Neural cell (in vitro differentiated cells): ENCODE measurements around the gene SLC47A1.

ENCODE experiments used
- MXI1 ChIP-seq: fragments of 450-650 bp; conservative IDR thresholded peaks from 2 replicates; pipeline ENCODE4 v1.6.1; 2014; ENCODE audit warnings: antibody characterized with exemption, mild to moderate bottlenecking; ENCODE audit not compliant: poor library complexity, severe bottlenecking
- TAF1 ChIP-seq: IDR thresholded peaks from 2 replicates; pipeline ENCODE4 v1.6.1; 2012; ENCODE audit warnings: low read depth
- TF ChIP-seq, protein P1 (sequence below): fragments of 450-650 bp; IDR thresholded peaks from 2 replicates; pipeline ENCODE4 v1.5.1; 2014; ENCODE audit warnings: antibody characterized with exemption, mild to moderate bottlenecking, moderate library complexity; ENCODE audit not compliant: poor library complexity, severe bottlenecking

DNA sequence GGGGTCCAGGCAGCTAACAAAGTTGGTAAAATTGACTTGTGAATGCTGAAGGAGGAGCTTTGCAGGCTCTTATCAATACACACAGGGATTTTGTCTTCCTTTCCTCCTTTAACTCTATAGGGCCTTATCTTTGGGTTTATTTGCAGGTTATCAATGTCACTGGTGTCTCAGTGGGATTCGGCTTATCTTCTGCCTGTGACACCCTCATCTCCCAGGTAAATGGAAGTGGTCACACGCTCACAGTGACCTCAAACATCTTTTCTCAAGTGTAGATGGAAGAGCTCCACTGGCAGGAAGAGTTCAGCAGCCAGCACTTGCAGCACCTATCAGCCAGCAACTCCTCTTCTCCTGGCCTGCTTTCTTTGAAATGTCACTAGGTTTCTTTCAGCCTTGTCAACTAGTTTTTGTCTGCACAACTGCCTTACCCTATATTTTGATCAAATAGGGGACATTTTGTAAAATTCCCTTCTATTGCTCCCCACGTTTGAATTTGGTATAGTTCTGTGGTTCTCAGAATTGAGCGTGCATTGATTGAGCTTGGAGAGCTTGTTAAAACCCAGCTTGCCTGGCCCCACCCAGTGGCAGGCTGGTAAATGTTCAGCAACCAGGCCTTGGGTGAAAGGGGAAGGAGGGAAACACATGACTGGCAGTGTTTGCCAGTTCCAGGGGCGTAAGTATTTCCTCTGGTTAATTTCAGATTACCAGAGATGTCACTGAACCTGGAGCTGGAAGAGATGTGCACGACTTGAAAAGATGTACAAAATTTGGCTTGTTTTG is 12.8 kb downstream of the SLC47A1 start:
- TF ChIP-seq TAF1, result no peak
- TF ChIP-seq, protein P1, sequence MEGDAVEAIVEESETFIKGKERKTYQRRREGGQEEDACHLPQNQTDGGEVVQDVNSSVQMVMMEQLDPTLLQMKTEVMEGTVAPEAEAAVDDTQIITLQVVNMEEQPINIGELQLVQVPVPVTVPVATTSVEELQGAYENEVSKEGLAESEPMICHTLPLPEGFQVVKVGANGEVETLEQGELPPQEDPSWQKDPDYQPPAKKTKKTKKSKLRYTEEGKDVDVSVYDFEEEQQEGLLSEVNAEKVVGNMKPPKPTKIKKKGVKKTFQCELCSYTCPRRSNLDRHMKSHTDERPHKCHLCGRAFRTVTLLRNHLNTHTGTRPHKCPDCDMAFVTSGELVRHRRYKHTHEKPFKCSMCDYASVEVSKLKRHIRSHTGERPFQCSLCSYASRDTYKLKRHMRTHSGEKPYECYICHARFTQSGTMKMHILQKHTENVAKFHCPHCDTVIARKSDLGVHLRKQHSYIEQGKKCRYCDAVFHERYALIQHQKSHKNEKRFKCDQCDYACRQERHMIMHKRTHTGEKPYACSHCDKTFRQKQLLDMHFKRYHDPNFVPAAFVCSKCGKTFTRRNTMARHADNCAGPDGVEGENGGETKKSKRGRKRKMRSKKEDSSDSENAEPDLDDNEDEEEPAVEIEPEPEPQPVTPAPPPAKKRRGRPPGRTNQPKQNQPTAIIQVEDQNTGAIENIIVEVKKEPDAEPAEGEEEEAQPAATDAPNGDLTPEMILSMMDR, result no peak
- TF ChIP-seq MXI1, result no peak
